GM21529 (cell line): ENCODE measurements around the gene OTULIN.

Experiments
- ATAC-seq: cut with Tn5 transposase; IDR thresholded peaks from one replicate; pipeline ENCODE4 v1.9.1; 2021; ENCODE audit not compliant: unreplicated experiment

OTULIN gene

GRCh38 chr5:14696057-14696456 is 31.5 kb downstream of the OTULIN start:
- no peak for ATAC-seq

- no peak for ATAC-seq
Observed at GRCh38 chr5:14696851-14697250, 32.3 kb downstream of the OTULIN start.

- no peak for ATAC-seq
Observed at GRCh38 chr5:14698495-14698894, 34.0 kb downstream of the OTULIN start.

GRCh38 chr5:14699159-14699558 is 34.6 kb downstream of the OTULIN start:
- no peak for ATAC-seq

GRCh38 chr5:14699807-14700400 is 35.4 kb downstream of the OTULIN start:
- ATAC-seq: no peak

- ATAC-seq: no peak
Observed at GRCh38 chr5:14700478-14701436, 36.2 kb downstream of the OTULIN start.

- no peak for ATAC-seq
Observed at GRCh38 chr5:14701556-14701955, 37.0 kb downstream of the OTULIN start.

GRCh38 chr5:14702238-14702839 is 37.8 kb downstream of the OTULIN start:
- no peak for ATAC-seq

GRCh38 chr5:14705556-14705955 is 41.0 kb downstream of the OTULIN start:
- no peak for ATAC-seq

- ATAC-seq: no peak
Observed at GRCh38 chr5:14706615-14707021, 42.1 kb downstream of the OTULIN start.

- ATAC-seq: no peak
Observed at GRCh38 chr5:14707811-14708390, 43.4 kb downstream of the OTULIN start.

GRCh38 chr5:14708551-14708950 is 44.0 kb downstream of the OTULIN start:
- no peak for ATAC-seq

GRCh38 chr5:14710313-14710994 is 45.9 kb downstream of the OTULIN start:
- no peak for ATAC-seq

GRCh38 chr5:14712131-14712530 is 47.6 kb downstream of the OTULIN start:
- ATAC-seq: no peak

- ATAC-seq: no peak
Observed at GRCh38 chr5:14712666-14713065, 48.1 kb downstream of the OTULIN start.

- no peak for ATAC-seq
Observed at GRCh38 chr5:14713476-14714390, 49.2 kb downstream of the OTULIN start.

- ATAC-seq: no peak
Observed at GRCh38 chr5:14714706-14715105, 50.2 kb downstream of the OTULIN start.

GRCh38 chr5:14715481-14715880 is 51.0 kb downstream of the OTULIN start:
- ATAC-seq: no peak

- no peak for ATAC-seq
Observed at GRCh38 chr5:14716755-14717752, 52.5 kb downstream of the OTULIN start.
